IPS DF 6.9 (cell line): ENCODE measurements around the gene PLCB1.

Experiments
- DNase-seq: peaks from one replicate; pipeline ENCODE4 v3.0.0-alpha.2; 2013; ENCODE audit warnings: low read depth, low spot score
- H3K27ac ChIP-seq: one replicate; pipeline ENCODE4 v1.5.1; 2013; ENCODE audit warnings: low read length, control low read depth
- H3K27me3 ChIP-seq: 2 replicates; pipeline ENCODE4 v1.6.1; 2013; ENCODE audit warnings: mild to moderate bottlenecking, low read length; ENCODE audit not compliant: control insufficient read depth, insufficient read depth
- H3K36me3 ChIP-seq: 2 replicates; pipeline ENCODE4 v1.6.1; 2013; ENCODE audit warnings: low read length; ENCODE audit not compliant: control insufficient read depth, insufficient read depth
- H3K4me1 ChIP-seq: 2 replicates; pipeline ENCODE4 v1.6.1; 2013; ENCODE audit warnings: low read length; ENCODE audit not compliant: control insufficient read depth, insufficient read depth
- H3K4me3 ChIP-seq: 2 replicates; pipeline ENCODE4 v1.5.1; 2013; ENCODE audit warnings: mild to moderate bottlenecking, low read length
- H3K9me3 ChIP-seq: 2 replicates; pipeline ENCODE4 v1.6.1; 2013; ENCODE audit warnings: low read length, inconsistent platforms; ENCODE audit not compliant: control insufficient read depth, insufficient read depth
- WGBS: extraction: QIAGEN DNeasy Blood & Tissue Kit; methylation state at CpG from one replicate; pipeline ENCODE4 v1.1.7; 2013; ENCODE audit warnings: mixed read lengths, missing lambda C conversion rate; ENCODE audit not compliant: insufficient read length, insufficient coverage; 5-methylcytosine and 5-hydroxymethylcytosine counted together

Gene PLCB1

GRCh38 chr20:8129211-8129976 lies 2.7 kb upstream of the PLCB1 start:
- Histone ChIP-seq H3K4me1 (no peaks in the 10 kb centered on the region), H3K9me3 (no peaks in the 10 kb centered on the region), H3K27ac (no peak overlapping the region), H3K36me3 (no peaks in the 10 kb centered on the region), H3K27me3 (peaks cover 9% of the 10 kb centered on the region; the same call in 1 of the 2 replicates), H3K4me3 (no peak overlapping the region)
- DNase-seq, result no peak
- no CpG with 5 or more reads among the region's 6 CpGs for WGBS

- Histone ChIP-seq H3K27ac (no peak overlapping the region), H3K9me3 (no peaks in the 10 kb centered on the region), H3K4me3 (no peak overlapping the region; the same call in 1 of the 2 replicates), H3K4me1 (no peaks in the 10 kb centered on the region), H3K36me3 (no peaks in the 10 kb centered on the region), H3K27me3 (peaks cover 9% of the 10 kb centered on the region; the same call in 1 of the 2 replicates)
- DNase-seq, result no peak
- 100% methylated on average over 1 of the region's 8 CpGs for WGBS
Observed at GRCh38 chr20:8130840-8131526, 1.1 kb upstream of the PLCB1 start.

GRCh38 chr20:8132484-8133309 lies 631 bp downstream of the PLCB1 start:
- no peak for DNase-seq
- H3K4me3 ChIP-seq, result peak overlapping the region; percentile 45; the same call in 1 of the 2 replicates
- WGBS, result no CpG with 5 or more reads among the region's 68 CpGs

GRCh38 chr20:8133310-8133768 lies 1.3 kb downstream of the PLCB1 start:
- peaks cover 9% of the 10 kb centered on the region; the same call in 1 of the 2 replicates for H3K27me3 ChIP-seq
- no peak overlapping the region for H3K27ac ChIP-seq
- no CpG with 5 or more reads among the region's 14 CpGs for WGBS
- H3K9me3 ChIP-seq, result no peaks in the 10 kb centered on the region
- no peak for DNase-seq
- no peak overlapping the region for H3K4me3 ChIP-seq
- no peaks in the 10 kb centered on the region for H3K36me3 ChIP-seq
- no peaks in the 10 kb centered on the region for H3K4me1 ChIP-seq

More at GRCh38 chr20:8132484-8133309, 631 bp downstream of the PLCB1 start:
- H3K27ac ChIP-seq, result no peak overlapping the region
- H3K27me3 ChIP-seq, result peaks cover 9% of the 10 kb centered on the region; the same call in 1 of the 2 replicates
- no peaks in the 10 kb centered on the region for H3K9me3 ChIP-seq
- no peaks in the 10 kb centered on the region for H3K36me3 ChIP-seq
- no peaks in the 10 kb centered on the region for H3K4me1 ChIP-seq

- no peaks in the 10 kb centered on the region for H3K9me3 ChIP-seq
- H3K4me3 ChIP-seq, result no peak overlapping the region
- no peak overlapping the region for H3K27ac ChIP-seq
- DNase-seq, result no peak
- WGBS, result no CpG with 5 or more reads among the region's 7 CpGs
- H3K4me1 ChIP-seq, result no peaks in the 10 kb centered on the region
- no peaks in the 10 kb centered on the region for H3K36me3 ChIP-seq
- H3K27me3 ChIP-seq, result peaks cover 9% of the 10 kb centered on the region; the same call in 1 of the 2 replicates
Observed at GRCh38 chr20:8133851-8134451, 1.9 kb downstream of the PLCB1 start.

- WGBS, result no CpG with 5 or more reads among the region's 2 CpGs
- no peaks in the 10 kb centered on the region; the same call in 1 of the 2 replicates for H3K4me1 ChIP-seq
- H3K36me3 ChIP-seq, result no peaks in the 10 kb centered on the region
- H3K9me3 ChIP-seq, result no peaks in the 10 kb centered on the region
- no peak for DNase-seq
- H3K4me3 ChIP-seq, result no peak overlapping the region
- H3K27me3 ChIP-seq, result no peaks in the 10 kb centered on the region
- H3K27ac ChIP-seq, result no peak overlapping the region
Observed at GRCh38 chr20:8139899-8140298, 7.8 kb downstream of the PLCB1 start.

- H3K4me3 ChIP-seq, result no peak overlapping the region
- no CpG with 5 or more reads among the region's 3 CpGs for WGBS
- no peak overlapping the region for H3K27ac ChIP-seq
- H3K27me3 ChIP-seq, result no peaks in the 10 kb centered on the region
- H3K4me1 ChIP-seq, result no peaks in the 10 kb centered on the region; the same call in 1 of the 2 replicates
- no peaks in the 10 kb centered on the region for H3K9me3 ChIP-seq
- no peaks in the 10 kb centered on the region for H3K36me3 ChIP-seq
- DNase-seq, result no peak
Observed at GRCh38 chr20:8143474-8143873, 11.4 kb downstream of the PLCB1 start.

- Histone ChIP-seq H3K4me1 (no peaks in the 10 kb centered on the region; the same call in 1 of the 2 replicates), H3K27ac (no peak overlapping the region), H3K4me3 (no peak overlapping the region), H3K36me3 (no peaks in the 10 kb centered on the region), H3K9me3 (no peaks in the 10 kb centered on the region), H3K27me3 (no peaks in the 10 kb centered on the region)
- DNase-seq, result no peak
- WGBS, result no CpG with 5 or more reads among the region's 13 CpGs
Observed at GRCh38 chr20:8144282-8145245, 12.5 kb downstream of the PLCB1 start.
